ENCODE data around the gene PDSS2.

The PDSS2 gene

DNA sequence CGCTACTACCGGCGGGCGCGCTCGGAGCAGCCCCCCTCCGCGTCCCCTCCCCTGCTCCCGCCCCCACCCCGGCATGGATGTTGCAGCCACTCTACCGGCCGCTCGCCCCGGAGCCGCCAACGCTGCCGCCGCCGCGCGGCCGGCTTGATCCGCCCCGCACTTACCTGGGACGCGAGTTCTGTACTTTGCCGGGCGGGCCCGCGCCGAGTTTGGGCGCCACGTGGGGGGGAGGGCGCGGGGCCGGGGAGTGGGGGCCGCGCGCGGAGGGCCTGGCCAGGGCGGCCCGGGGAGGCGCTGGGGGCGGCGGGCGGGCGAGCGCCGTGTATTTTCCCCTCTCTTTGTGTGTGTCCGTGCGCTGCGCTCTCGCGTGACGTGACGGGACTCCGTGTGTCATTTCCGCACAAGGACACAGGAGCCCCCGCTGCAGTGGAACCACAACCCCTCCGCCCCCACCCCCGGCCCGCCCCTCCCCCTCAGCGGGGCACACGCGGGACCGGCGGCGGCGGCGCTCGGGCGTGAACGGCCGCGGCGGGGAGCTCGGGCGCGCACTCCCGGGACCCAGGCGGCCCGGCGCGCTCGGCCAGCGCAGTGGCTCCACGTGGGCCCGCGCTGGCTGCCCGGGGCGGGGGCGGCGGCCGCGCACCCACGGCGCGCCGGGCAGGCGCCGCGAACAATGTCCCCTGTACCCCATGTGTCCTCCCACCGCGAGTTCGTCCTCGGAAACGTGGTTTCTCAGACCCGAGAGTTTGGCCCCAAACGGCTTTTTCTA, 344.3 kb downstream of the PDSS2 start, which contains the start of gene BEND3:
TSS of gene BEND3 (minus strand) at position 590 of the 769 bp plus-strand sequence. CDS start 16,230 bp downstream, outside the sequence.
- no peak for DNase-seq

DNA sequence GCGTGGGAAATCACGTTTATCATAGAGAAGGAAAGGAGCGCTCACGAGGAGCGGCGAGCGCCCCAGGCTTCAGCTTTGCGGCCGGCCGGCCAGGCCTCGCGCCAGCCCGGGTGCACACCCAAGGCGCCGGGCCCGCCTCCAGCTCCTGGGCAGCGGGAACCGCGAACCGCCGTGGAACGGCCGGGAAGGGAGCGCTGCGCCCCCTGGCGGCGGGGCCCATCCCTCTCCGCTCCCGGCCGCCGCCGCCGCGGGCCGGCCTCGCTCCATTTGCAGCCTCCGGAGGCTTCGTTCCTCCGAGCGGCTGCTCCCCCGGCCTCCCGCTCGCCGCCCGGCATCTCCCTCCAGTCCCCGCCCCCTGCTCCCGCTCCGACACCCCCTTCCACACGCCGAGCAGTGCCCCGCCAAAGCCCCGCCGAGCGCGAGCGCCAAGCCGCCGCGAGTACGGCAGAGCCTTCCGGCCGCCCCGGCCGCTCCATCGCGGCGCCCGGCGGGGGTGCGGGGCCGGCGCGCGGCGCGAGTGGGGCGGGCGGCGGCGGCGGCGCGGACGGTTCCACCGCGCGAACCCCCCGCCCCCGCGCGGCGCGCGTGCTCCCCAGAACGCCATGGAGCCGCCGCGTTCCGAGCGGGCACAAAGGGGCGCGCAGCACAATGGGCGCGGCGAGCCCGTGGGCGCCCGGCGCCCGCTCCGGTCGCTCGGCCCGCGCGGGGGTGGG, 345.0 kb downstream of the PDSS2 start:
- DNase-seq, result peak; percentile 84

- DNase-seq, result no peak
Measured at GRCh38 chr6:107110200-107110599, 349.2 kb downstream of the PDSS2 start.

DNA sequence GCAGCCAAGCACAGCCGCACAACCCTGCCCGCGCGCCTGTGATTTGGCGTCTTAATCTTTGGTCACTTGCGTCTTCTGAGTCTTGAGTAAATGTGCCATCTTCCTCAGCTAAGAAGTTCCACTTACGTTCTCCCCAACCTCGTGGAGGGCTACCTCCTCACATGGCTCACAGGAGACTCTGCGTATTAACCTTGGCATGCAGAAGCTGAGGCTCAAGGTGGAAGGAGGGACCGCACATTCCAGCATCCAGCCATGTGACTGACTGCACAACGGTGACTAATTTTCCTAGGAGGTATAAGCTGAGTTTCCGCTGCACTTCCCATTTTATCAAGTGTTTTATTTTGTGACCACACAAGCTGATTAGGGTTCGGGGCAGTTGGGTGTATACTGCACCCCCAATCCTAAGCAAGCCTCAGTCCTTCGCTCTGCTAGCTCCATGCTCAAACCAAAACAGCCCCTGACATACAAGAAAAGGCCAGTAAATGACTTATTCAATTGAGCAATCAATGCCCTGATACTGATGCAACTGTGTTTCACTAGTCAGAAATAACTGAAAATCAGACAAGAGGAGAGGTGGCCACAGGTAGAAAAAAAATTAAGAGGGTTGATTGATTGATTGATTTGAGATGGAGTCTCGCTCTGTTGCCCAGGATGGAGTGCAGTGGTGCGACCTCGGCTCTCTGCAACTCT, 351.0 kb downstream of the PDSS2 start:
- DNase-seq, result no peak

GRCh38 chr6:107107791-107108190, 351.6 kb downstream of the PDSS2 start:
- DNase-seq, result no peak

DNA sequence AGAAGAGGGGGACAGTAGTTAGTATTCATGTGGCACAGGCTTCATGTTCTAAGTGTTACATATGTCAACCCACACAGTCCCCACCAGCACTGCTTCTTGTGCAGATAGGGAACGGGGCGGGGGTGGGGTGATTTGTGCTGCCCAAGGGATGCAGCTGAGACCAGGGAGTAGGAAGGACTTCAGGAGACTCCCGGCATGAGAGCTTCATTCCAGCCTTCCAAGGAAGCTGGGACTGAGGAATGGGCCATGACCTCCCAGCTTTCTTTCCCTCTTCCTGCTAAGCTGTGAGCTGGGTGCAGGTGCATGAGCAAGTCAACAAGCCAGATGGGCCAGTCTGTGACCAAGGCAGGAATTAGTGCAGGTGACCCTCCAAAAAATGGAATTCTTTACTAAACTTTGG, 353.2 kb downstream of the PDSS2 start:
- DNase-seq, result no peak

DNA sequence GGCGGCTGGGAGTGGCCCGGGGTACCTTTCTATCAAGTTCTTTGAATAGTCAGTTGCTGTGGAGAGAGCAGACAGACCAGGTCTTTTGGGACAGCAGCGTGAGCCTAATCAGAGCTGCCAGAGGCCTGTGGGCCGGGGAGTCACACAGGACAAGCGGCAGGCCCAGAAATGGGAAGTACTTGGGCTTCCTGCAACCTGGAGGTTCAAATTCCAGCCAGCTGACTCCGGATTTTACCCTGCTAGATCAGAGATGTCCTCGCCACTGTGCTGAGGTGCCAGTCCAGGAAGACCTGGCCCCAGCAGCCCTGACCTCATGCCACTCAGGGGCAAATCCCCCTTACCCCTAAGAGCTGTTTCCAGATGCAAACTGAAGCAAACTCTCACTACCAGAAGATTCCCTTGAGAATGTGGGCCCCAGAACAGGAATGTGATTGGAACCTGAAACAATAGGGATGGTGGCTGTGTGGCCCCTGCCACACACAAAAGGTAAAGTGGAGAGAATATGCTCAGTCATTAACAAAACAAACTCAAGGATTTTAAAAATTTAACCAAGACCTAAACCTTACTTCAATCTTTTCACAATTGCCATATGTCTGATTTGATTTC, 353.8 kb downstream of the PDSS2 start:
- DNase-seq, result no peak

DNA sequence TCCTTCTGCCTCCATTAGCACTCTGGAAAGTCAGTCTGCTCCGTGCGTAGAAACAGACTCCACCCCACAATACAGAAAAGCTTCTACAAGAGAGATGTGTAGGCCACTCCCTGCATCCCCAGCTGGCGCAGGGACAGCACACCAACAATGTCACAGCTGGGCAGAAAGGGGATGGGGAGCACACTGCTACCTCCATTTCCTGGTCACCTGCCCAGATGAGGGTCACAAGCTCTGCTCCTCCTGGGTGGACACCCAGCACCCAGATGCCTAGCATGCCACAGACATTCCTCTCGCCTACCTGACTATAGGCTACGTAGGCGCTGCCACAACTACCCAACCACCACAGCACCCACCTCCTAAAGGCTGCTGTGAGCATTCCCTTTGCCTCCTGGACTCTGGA, 356.3 kb downstream of the PDSS2 start:
- no peak for DNase-seq
